Medulla oblongata (tissue), 1 donor: Measurements from ENCODE around the gene NEDD8.
A peak's percentile ranks its signal among the peaks of the same experiment; 100 is the strongest.
"Not testable (repeated sequence)": the region's sequence is repeated elsewhere in the genome, so short reads cannot be mapped to it uniquely, and the experiment has no call there.

Experiments used
- DNase-seq: peaks from one replicate; pipeline ENCODE4 v3.0.0-alpha.2; 2015; ENCODE audit errors: extremely low spot score

Gene NEDD8

GRCh38 chr14:24222987-24223386 is 9.2 kb downstream of the NEDD8 start:
- not testable (repeated sequence) for DNase-seq

- DNase-seq = no peak
Measured at GRCh38 chr14:24219521-24219920, 12.6 kb downstream of the NEDD8 start.

GRCh38 chr14:24219080-24219479 is 13.1 kb downstream of the NEDD8 start:
- no peak for DNase-seq

GRCh38 chr14:24216876-24217275 is 15.3 kb downstream of the NEDD8 start:
- DNase-seq = not testable (repeated sequence)

GRCh38 chr14:24216345-24216699 is 15.8 kb downstream of the NEDD8 start:
- no peak for DNase-seq

GRCh38 chr14:24215495-24216344 is 16.4 kb downstream of the NEDD8 start, which contains the start of gene MDP1:
Gene MDP1 (minus strand): TSS chr14:24216066. CDS start chr14:24215955, 111 bp downstream.
- peak; percentile 95 for DNase-seq

GRCh38 chr14:24213866-24214662 is 18.1 kb downstream of the NEDD8 start:
- DNase-seq = no peak

GRCh38 chr14:24212924-24213865 is 19.0 kb downstream of the NEDD8 start, which contains the start of gene CHMP4A:
Gene CHMP4A (minus strand): TSS chr14:24213488. CDS start chr14:24213439, 49 bp downstream.
- peak; percentile 95 for DNase-seq

- no peak for DNase-seq
Measured at GRCh38 chr14:24211311-24211710, 20.9 kb downstream of the NEDD8 start.

- DNase-seq = no peak
Measured at GRCh38 chr14:24207625-24208024, 24.5 kb downstream of the NEDD8 start.

- no peak for DNase-seq
Measured at GRCh38 chr14:24207104-24207551, 25.0 kb downstream of the NEDD8 start.

- no peak for DNase-seq
Measured at GRCh38 chr14:24206260-24207103, 25.7 kb downstream of the NEDD8 start.

GRCh38 chr14:24204163-24205146 is 27.7 kb downstream of the NEDD8 start:
- no peak for DNase-seq

- DNase-seq = not testable (repeated sequence)
Measured at GRCh38 chr14:24203249-24203886, 28.8 kb downstream of the NEDD8 start.

GRCh38 chr14:24202538-24202937 is 29.6 kb downstream of the NEDD8 start:
- DNase-seq = not testable (repeated sequence)

- DNase-seq = no peak
Measured at GRCh38 chr14:24198814-24199524, 33.2 kb downstream of the NEDD8 start.

- DNase-seq = no peak
Measured at GRCh38 chr14:24197056-24197450, 35.1 kb downstream of the NEDD8 start.
